Suprapubic skin (tissue), 4 donors: Measurements from ENCODE around the gene RUNX3. TPM values are rescaled to one million over a fixed set of nuclear protein-coding genes. Genes with fewer than 3 reads are reported as not detected.

ENCODE experiments used
- DNase-seq, 2 donors: peaks; one replicate each; pipeline ENCODE4 v3.0.0-alpha.2; 2019; ENCODE audit warnings: low spot score in 2 of 2
- H3K27ac ChIP-seq: fragments of 200-600 bp; sonication (generic); one replicate; pipeline ENCODE4 v1.5.1; 2019
- H3K27me3 ChIP-seq: fragments of 200-600 bp; sonication (generic); one replicate; pipeline ENCODE4 v1.5.1; 2019
- H3K36me3 ChIP-seq: fragments of 200-600 bp; sonication (generic); one replicate; pipeline ENCODE4 v1.5.1; 2019
- H3K4me1 ChIP-seq: fragments of 200-600 bp; sonication (generic); one replicate; pipeline ENCODE4 v1.5.1; 2019
- H3K4me3 ChIP-seq: fragments of 200-600 bp; sonication (generic); one replicate; pipeline ENCODE4 v1.5.1; 2019; ENCODE audit warnings: mild to moderate bottlenecking
- H3K9me3 ChIP-seq: fragments of 200-600 bp; sonication (generic); one replicate; pipeline ENCODE4 v1.5.1; 2019
- CTCF ChIP-seq, 2 donors: fragments of 200-600 bp in 1 of 2; fragments of 450-650 bp in 1 of 2; sonication (generic) in 1 of 2; IDR thresholded peaks; one replicate each; pipeline ENCODE4 v1.5.1; 2016 to 2019; ENCODE audit warnings: antibody characterized with exemption in 2 of 2, mild to moderate bottlenecking in 1 of 2, moderate library complexity in 1 of 2
- EP300 ChIP-seq: sonication (generic); formaldehyde crosslinking; IDR thresholded peaks from one replicate; pipeline ENCODE4 v1.6.1; 2017; ENCODE audit warnings: antibody characterized with exemption
- POLR2A ChIP-seq, 2 donors: fragments of 450-650 bp; IDR thresholded peaks; one replicate each; pipeline ENCODE4 v1.6.1; 2017; ENCODE audit warnings: antibody characterized with exemption in 2 of 2, mild to moderate bottlenecking in 2 of 2, moderate library complexity in 2 of 2
- POLR2AphosphoS5 ChIP-seq, 3 donors: sonication (generic); formaldehyde crosslinking; IDR thresholded peaks; one replicate each; pipeline ENCODE4 v1.6.1; 2017; ENCODE audit warnings: antibody characterized with exemption in 3 of 3
- WGBS: methylation state at CpG from one replicate; pipeline ENCODE4 v1.1.5; 2018; 5-methylcytosine and 5-hydroxymethylcytosine counted together
- total RNA-seq, 4 donors: library from RNA; depleted of rRNA; stranded (reverse); fragments of >200 nt; gene quantifications; one replicate each; pipeline ENCODE4 v1.1.0, GENCODE V29; 2016

Gene RUNX3
- total RNA-seq, 4 donors from 2014 or later: 7.9 to 18.7 (median 13.8) TPM

GRCh38 chr1:24865168-24865567 lies 64.9 kb downstream of the RUNX3 start:
- H3K9me3 ChIP-seq: no peaks in the 10 kb centered on the region
- no peak overlapping the region for H3K4me3 ChIP-seq
- peaks cover 33% of the 10 kb centered on the region for H3K27me3 ChIP-seq
- no peaks in the 10 kb centered on the region for H3K36me3 ChIP-seq
- no peak for DNase-seq
- 83% methylated on average over 7 of the region's 7 CpGs for WGBS
- TF ChIP-seq POLR2AphosphoS5 (IDR thresholded peaks at IDR 0.05) (no peak), EP300 (no peak), POLR2A (IDR thresholded peaks at IDR 0.05) (no peak), CTCF (IDR thresholded peaks at IDR 0.05) (no peak)
- no peaks in the 10 kb centered on the region for H3K4me1 ChIP-seq
- H3K27ac ChIP-seq: no peak overlapping the region

- no peak for TF ChIP-seq CTCF (IDR thresholded peaks at IDR 0.05)
- no peak for TF ChIP-seq EP300
- TF ChIP-seq POLR2A (IDR thresholded peaks at IDR 0.05): no peak
- no peak for TF ChIP-seq POLR2AphosphoS5 (IDR thresholded peaks at IDR 0.05)
- Histone ChIP-seq H3K27ac (no peak overlapping the region), H3K4me3 (no peak overlapping the region), H3K27me3 (peaks cover 33% of the 10 kb centered on the region), H3K9me3 (no peaks in the 10 kb centered on the region), H3K36me3 (no peaks in the 10 kb centered on the region), H3K4me1 (no peaks in the 10 kb centered on the region)
- 65% methylated on average over 8 of the region's 8 CpGs for WGBS
- no peak for DNase-seq
Observed at GRCh38 chr1:24864370-24864777, 65.7 kb downstream of the RUNX3 start.

- DNase-seq: no peak
- no peaks in the 10 kb centered on the region for H3K36me3 ChIP-seq
- 83% methylated on average over 12 of the region's 12 CpGs for WGBS
- TF ChIP-seq POLR2AphosphoS5 (IDR thresholded peaks at IDR 0.05) (no peak), EP300 (no peak), CTCF (IDR thresholded peaks at IDR 0.05) (no peak)
- no peaks in the 10 kb centered on the region for H3K4me1 ChIP-seq
- H3K9me3 ChIP-seq: no peaks in the 10 kb centered on the region
- H3K27me3 ChIP-seq: peaks cover 29% of the 10 kb centered on the region
- H3K27ac ChIP-seq: no peak overlapping the region
- no peak overlapping the region for H3K4me3 ChIP-seq
Observed at GRCh38 chr1:24862775-24863483, 67.1 kb downstream of the RUNX3 start.

- no peak for TF ChIP-seq POLR2A (IDR thresholded peaks at IDR 0.05)
- TF ChIP-seq POLR2AphosphoS5 (IDR thresholded peaks at IDR 0.05): no peak
- TF ChIP-seq CTCF (IDR thresholded peaks at IDR 0.05): no peak
- no peak for TF ChIP-seq EP300
- Histone ChIP-seq H3K27ac (peak overlapping the region; percentile 14), H3K36me3 (no peaks in the 10 kb centered on the region), H3K9me3 (no peaks in the 10 kb centered on the region), H3K4me3 (no peak overlapping the region), H3K4me1 (no peaks in the 10 kb centered on the region), H3K27me3 (peaks cover 21% of the 10 kb centered on the region)
- WGBS: 47% methylated on average over 15 of the region's 28 CpGs
- DNase-seq: no peak
Observed at GRCh38 chr1:24861821-24862727, 68.0 kb downstream of the RUNX3 start.

- Histone ChIP-seq H3K27ac (peak overlapping the region; percentile 14), H3K9me3 (no peaks in the 10 kb centered on the region), H3K36me3 (no peaks in the 10 kb centered on the region), H3K4me3 (no peak overlapping the region), H3K27me3 (peaks cover 14% of the 10 kb centered on the region), H3K4me1 (no peaks in the 10 kb centered on the region)
- 77% methylated on average over 8 of the region's 15 CpGs for WGBS
- DNase-seq: no peak
- TF ChIP-seq POLR2AphosphoS5 (IDR thresholded peaks at IDR 0.05) (no peak), EP300 (no peak), POLR2A (IDR thresholded peaks at IDR 0.05) (no peak), CTCF (IDR thresholded peaks at IDR 0.05) (no peak)
Observed at GRCh38 chr1:24860841-24861240, 69.2 kb downstream of the RUNX3 start.
